Parathyroid adenoma (tissue), 2 donors: ENCODE measurements around the gene MAML2.

Source experiments
- H2AFZ ChIP-seq: fragments of 300-600 bp; sonication (generic); one replicate; pipeline ENCODE4 v1.7.0; 2017; ENCODE audit warnings: antibody characterized with exemption, mild to moderate bottlenecking
- H3K27ac ChIP-seq: fragments of 300-600 bp; sonication (generic); one replicate; pipeline ENCODE4 v1.7.0; 2017
- H3K27me3 ChIP-seq: fragments of 300-600 bp; sonication (generic); one replicate; pipeline ENCODE4 v1.7.0; 2017; ENCODE audit warnings: low read length; ENCODE audit not compliant: control insufficient read depth, insufficient read depth
- H3K36me3 ChIP-seq: fragments of 300-600 bp; sonication (generic); one replicate; pipeline ENCODE4 v1.7.0; 2017; ENCODE audit warnings: low read length; ENCODE audit not compliant: control insufficient read depth, insufficient read depth
- H3K4me1 ChIP-seq: fragments of 300-600 bp; sonication (generic); one replicate; pipeline ENCODE4 v1.7.0; 2017; ENCODE audit warnings: control low read depth
- H3K4me2 ChIP-seq: fragments of 300-600 bp; sonication (generic); one replicate; pipeline ENCODE4 v1.7.0; 2017; ENCODE audit warnings: low read length
- H3K4me3 ChIP-seq: fragments of 300-600 bp; sonication (generic); one replicate; pipeline ENCODE4 v1.7.0; 2017; ENCODE audit warnings: low read depth, low read length
- H3K79me2 ChIP-seq: fragments of 300-600 bp; sonication (generic); one replicate; pipeline ENCODE4 v1.7.0; 2017; ENCODE audit warnings: control low read depth
- H3K9ac ChIP-seq: fragments of 300-600 bp; sonication (generic); one replicate; pipeline ENCODE4 v1.7.0; 2017; ENCODE audit warnings: mild to moderate bottlenecking
- H3K9me3 ChIP-seq: fragments of 300-600 bp; sonication (generic); one replicate; pipeline ENCODE4 v1.7.0; 2017; ENCODE audit warnings: low read length; ENCODE audit not compliant: control insufficient read depth
- TF ChIP-seq, protein P1 (sequence below): fragments of 300-600 bp; sonication (generic); IDR thresholded peaks from one replicate; pipeline ENCODE4 v1.7.0; 2017; ENCODE audit warnings: antibody characterized with exemption, mild to moderate bottlenecking
- donor health status: primary hyperparathyroidism.

MAML2 gene

DNA sequence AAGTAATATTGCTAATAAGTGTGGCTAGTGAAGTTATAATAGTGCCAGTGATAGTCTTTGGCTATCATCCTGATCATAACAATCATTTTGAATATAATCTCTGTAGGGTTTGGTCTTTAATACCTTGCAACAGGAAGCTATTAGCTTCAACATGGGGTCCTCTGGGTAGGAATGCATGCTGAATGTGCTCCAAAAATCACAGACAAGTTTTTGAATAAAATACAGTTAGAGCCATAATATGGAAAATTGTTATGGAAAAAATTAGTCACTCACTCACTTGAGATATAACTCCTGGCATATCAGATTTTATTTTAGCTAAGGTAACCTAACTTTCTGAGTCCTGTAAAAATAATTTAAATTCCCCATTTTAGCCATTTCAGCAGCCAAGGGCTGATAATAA lies 323.7 kb downstream of the MAML2 start:
- H3K27me3 ChIP-seq: no peaks in the 10 kb centered on the region
- TF ChIP-seq, protein P1, sequence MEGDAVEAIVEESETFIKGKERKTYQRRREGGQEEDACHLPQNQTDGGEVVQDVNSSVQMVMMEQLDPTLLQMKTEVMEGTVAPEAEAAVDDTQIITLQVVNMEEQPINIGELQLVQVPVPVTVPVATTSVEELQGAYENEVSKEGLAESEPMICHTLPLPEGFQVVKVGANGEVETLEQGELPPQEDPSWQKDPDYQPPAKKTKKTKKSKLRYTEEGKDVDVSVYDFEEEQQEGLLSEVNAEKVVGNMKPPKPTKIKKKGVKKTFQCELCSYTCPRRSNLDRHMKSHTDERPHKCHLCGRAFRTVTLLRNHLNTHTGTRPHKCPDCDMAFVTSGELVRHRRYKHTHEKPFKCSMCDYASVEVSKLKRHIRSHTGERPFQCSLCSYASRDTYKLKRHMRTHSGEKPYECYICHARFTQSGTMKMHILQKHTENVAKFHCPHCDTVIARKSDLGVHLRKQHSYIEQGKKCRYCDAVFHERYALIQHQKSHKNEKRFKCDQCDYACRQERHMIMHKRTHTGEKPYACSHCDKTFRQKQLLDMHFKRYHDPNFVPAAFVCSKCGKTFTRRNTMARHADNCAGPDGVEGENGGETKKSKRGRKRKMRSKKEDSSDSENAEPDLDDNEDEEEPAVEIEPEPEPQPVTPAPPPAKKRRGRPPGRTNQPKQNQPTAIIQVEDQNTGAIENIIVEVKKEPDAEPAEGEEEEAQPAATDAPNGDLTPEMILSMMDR: no peak
- H3K27ac ChIP-seq: no peak overlapping the region
- no peaks in the 10 kb centered on the region for H3K4me1 ChIP-seq
- H3K9me3 ChIP-seq: no peaks in the 10 kb centered on the region
- no peak overlapping the region for H3K9ac ChIP-seq
- H3K36me3 ChIP-seq: no peaks in the 10 kb centered on the region
- no peaks in the 10 kb centered on the region for H3K79me2 ChIP-seq
- no peak overlapping the region for H2AFZ ChIP-seq
- no peak overlapping the region for H3K4me3 ChIP-seq
- no peak overlapping the region for H3K4me2 ChIP-seq

DNA sequence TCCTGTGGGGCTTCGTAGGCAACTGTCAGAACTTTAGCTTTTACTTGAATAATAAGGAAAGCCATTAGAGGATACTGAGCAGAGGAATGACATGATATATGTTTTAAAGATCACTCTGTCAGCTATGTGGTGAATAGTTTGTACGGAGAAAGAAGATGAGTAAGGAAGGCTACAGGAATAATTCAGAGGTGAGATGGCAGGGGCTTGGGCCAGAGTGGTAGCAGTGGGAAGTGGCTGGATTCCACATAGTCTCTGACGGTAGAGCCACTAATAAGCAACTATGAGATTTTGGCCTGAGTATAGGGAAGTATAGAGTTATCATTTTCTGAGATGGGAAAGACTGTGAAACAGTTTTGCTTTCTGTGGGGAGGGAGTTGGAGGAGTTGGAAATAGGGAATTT lies 325.1 kb downstream of the MAML2 start:
- no peak overlapping the region for H3K4me3 ChIP-seq
- no peaks in the 10 kb centered on the region for H3K79me2 ChIP-seq
- H3K4me1 ChIP-seq: no peaks in the 10 kb centered on the region
- no peak overlapping the region for H3K27ac ChIP-seq
- H3K9ac ChIP-seq: no peak overlapping the region
- no peak overlapping the region for H2AFZ ChIP-seq
- no peaks in the 10 kb centered on the region for H3K9me3 ChIP-seq
- no peaks in the 10 kb centered on the region for H3K27me3 ChIP-seq
- TF ChIP-seq, protein P1: no peak
- H3K4me2 ChIP-seq: no peak overlapping the region
- no peaks in the 10 kb centered on the region for H3K36me3 ChIP-seq

- no peaks in the 10 kb centered on the region for H3K9me3 ChIP-seq
- H2AFZ ChIP-seq: no peak overlapping the region
- H3K36me3 ChIP-seq: no peaks in the 10 kb centered on the region
- H3K4me1 ChIP-seq: no peaks in the 10 kb centered on the region
- no peak overlapping the region for H3K4me2 ChIP-seq
- H3K9ac ChIP-seq: no peak overlapping the region
- no peaks in the 10 kb centered on the region for H3K27me3 ChIP-seq
- TF ChIP-seq, protein P1: no peak
- no peak overlapping the region for H3K27ac ChIP-seq
- H3K4me3 ChIP-seq: no peak overlapping the region
- H3K79me2 ChIP-seq: no peaks in the 10 kb centered on the region
Measured at GRCh38 chr11:96016978-96017502, 326.0 kb downstream of the MAML2 start.

DNA sequence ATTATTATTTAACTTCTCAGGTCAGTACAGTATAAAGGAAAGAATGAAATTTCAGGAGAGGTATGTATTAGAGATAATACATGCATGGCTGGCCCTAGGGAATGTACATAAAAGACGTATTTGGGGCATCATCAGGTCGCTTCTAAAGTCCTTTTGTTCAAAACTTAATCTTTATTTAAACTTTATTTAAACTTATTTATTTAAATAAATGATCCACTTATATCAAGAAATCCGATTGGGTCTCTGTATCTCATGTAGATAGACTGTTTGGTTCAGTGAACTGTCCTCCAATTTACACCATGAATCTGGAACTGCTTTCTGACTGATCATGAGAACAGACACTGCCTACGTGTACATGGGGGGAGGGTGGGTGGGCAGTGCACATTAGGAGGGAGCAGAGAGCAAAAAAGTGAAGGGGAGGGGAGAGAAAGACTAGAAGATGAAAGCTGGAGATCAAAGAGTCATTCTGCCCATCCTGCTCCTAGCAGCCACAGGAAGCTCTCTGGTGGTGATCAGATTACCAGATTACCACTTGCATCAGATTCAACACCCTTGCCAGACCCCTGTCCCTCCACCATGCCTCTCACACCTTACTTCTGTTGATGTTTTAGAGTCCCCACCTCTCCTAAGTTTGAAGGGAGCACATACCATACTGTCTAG lies 327.0 kb downstream of the MAML2 start:
- H3K27ac ChIP-seq: no peak overlapping the region
- no peaks in the 10 kb centered on the region for H3K4me1 ChIP-seq
- H3K9ac ChIP-seq: no peak overlapping the region
- no peaks in the 10 kb centered on the region for H3K9me3 ChIP-seq
- no peak overlapping the region for H3K4me3 ChIP-seq
- no peak overlapping the region for H3K4me2 ChIP-seq
- TF ChIP-seq, protein P1: no peak
- H3K27me3 ChIP-seq: no peaks in the 10 kb centered on the region
- no peaks in the 10 kb centered on the region for H3K79me2 ChIP-seq
- no peaks in the 10 kb centered on the region for H3K36me3 ChIP-seq
- H2AFZ ChIP-seq: no peak overlapping the region

DNA sequence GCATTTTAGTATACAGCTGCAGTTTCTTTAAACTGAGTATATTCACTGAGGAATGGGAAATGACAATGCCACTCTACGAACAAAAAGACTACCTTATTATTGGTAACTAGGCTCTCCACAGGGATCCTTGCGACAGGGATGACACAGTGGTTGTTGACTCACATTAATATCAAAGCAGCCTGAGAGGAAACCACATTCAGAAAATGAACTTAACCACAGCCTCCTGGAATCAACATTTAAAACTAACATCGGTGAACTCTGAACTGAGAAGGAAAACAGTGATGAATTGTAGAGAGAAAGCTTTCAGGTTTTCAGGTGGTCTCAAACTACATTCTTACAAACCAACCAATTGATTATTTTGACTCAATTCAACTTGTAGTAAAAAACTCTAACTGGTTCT lies 328.8 kb downstream of the MAML2 start:
- no peak overlapping the region for H3K9ac ChIP-seq
- TF ChIP-seq, protein P1: no peak
- no peak overlapping the region for H3K27ac ChIP-seq
- H3K79me2 ChIP-seq: no peaks in the 10 kb centered on the region
- no peak overlapping the region for H3K4me3 ChIP-seq
- no peak overlapping the region for H3K4me2 ChIP-seq
- H3K27me3 ChIP-seq: no peaks in the 10 kb centered on the region
- H3K4me1 ChIP-seq: no peaks in the 10 kb centered on the region
- H2AFZ ChIP-seq: no peak overlapping the region
- no peaks in the 10 kb centered on the region for H3K36me3 ChIP-seq
- H3K9me3 ChIP-seq: no peaks in the 10 kb centered on the region
